Transverse colon (tissue), 4 donors: ENCODE data around the gene PRG3. TPM values are rescaled to one million over a fixed set of nuclear protein-coding genes. Genes with fewer than 3 reads are reported as not detected.

Experiments used
- DNase-seq: peaks from one replicate; pipeline ENCODE4 v3.0.0-alpha.2; 2019
- H3K27ac ChIP-seq, 4 donors: fragments of 200-600 bp; sonication (generic); 2 replicates each; pipeline ENCODE4 v1.5.1; 2016 to 2018; ENCODE audit warnings: inconsistent platforms in 4 of 4
- H3K27me3 ChIP-seq: fragments of 200-600 bp; sonication (generic); 2 replicates; pipeline ENCODE4 v1.5.1; 2017; ENCODE audit warnings: inconsistent platforms
- H3K36me3 ChIP-seq, 4 donors: fragments of 200-600 bp; sonication (generic); 2 replicates each; pipeline ENCODE4 v1.5.1; 2017 to 2019; ENCODE audit warnings: inconsistent platforms in 4 of 4
- H3K4me1 ChIP-seq, 4 donors: fragments of 200-600 bp; sonication (generic); 2 replicates each; pipeline ENCODE4 v1.5.1; 2017 to 2020; ENCODE audit warnings: inconsistent platforms in 4 of 4
- H3K4me3 ChIP-seq, 4 donors: fragments of 200-600 bp; sonication (generic); 1 replicate in 1 of 4; 2 replicates in 3 of 4; pipeline versions ENCODE4 v1.5.1 to v1.6.1; 2017 to 2019; ENCODE audit warnings: inconsistent platforms in 4 of 4
- H3K9me3 ChIP-seq, 2 donors: fragments of 200-600 bp; sonication (generic); 2 replicates each; pipeline ENCODE4 v1.5.1; 2017 to 2019; ENCODE audit warnings: inconsistent platforms in 2 of 2
- CTCF ChIP-seq, 5 experiments: fragments of 200-600 bp in 3 of 5; fragments of 450-650 bp in 2 of 5; sonication (generic) in 3 of 5; IDR thresholded peaks; 1 replicate in 2 of 5; 2 replicates in 3 of 5; pipeline ENCODE4 v1.5.1; 2016 to 2017; ENCODE audit warnings: antibody characterized with exemption in 5 of 5, inconsistent platforms in 3 of 5, mild to moderate bottlenecking in 2 of 5, moderate library complexity in 1 of 5
- EP300 ChIP-seq: sonication (generic); formaldehyde crosslinking; IDR thresholded peaks from one replicate; pipeline ENCODE4 v1.6.1; 2017; ENCODE audit warnings: antibody characterized with exemption, low read depth
- POLR2A ChIP-seq: fragments of 450-650 bp; IDR thresholded peaks from one replicate; pipeline ENCODE4 v1.6.1; 2016; ENCODE audit warnings: antibody characterized with exemption, mild to moderate bottlenecking, moderate library complexity
- POLR2AphosphoS5 ChIP-seq, 3 donors: sonication (generic); formaldehyde crosslinking; IDR thresholded peaks; one replicate each; pipeline ENCODE4 v1.6.1; 2016; ENCODE audit warnings: antibody characterized with exemption in 3 of 3
- WGBS, 2 donors: methylation state at CpG; one replicate each; pipeline ENCODE4 v1.1.5; 2018; ENCODE audit warnings: low coverage in 1 of 2; 5-methylcytosine and 5-hydroxymethylcytosine counted together
- in situ Hi-C, 4 donors: fragments of 200-750 bp; cut with MboI; loops; one replicate each; pipeline versions ENCODE4 v1.15.0 to v1.15.1; 2017; ENCODE audit warnings: low sequenced_read_pairs in 3 of 4, low pct_ligation_motif_present in 1 of 4, low pct_unique_long_range_greater_than_20kb in 1 of 4
- intact Hi-C: fragments of 100-400 bp; cut with DNase I; formaldehyde crosslinking; loops from one replicate; pipeline ENCODE4 v1.15.1; 2023; ENCODE audit warnings: low total_unique reads
- total RNA-seq, 4 donors: library from RNA; depleted of rRNA; stranded (reverse); fragments of >200 nt; gene quantifications; one replicate each; pipeline ENCODE4 v1.1.0, GENCODE V29; 2016

PRG3 gene
- total RNA-seq, 4 donors from 2014 or later: not detected

GRCh38 chr11:57387289-57388030 is 6.5 kb upstream of the PRG3 start:
- in situ Hi-C loops: no loop called here
- Histone ChIP-seq H3K4me1 (no peaks in the 10 kb centered on the region), H3K36me3 (no peaks in the 10 kb centered on the region), H3K9me3 (no peaks in the 10 kb centered on the region), H3K27ac (no peak overlapping the region), H3K27me3 (no peaks in the 10 kb centered on the region), H3K4me3 (no peak overlapping the region)
- WGBS, 2 donors: 71 to 93% methylated on average over 3 to 16 of the region's 16 CpGs
- no peak for TF ChIP-seq POLR2AphosphoS5 (IDR thresholded peaks at IDR 0.05)
- no peak for TF ChIP-seq POLR2A
- no peak for TF ChIP-seq EP300
- TF ChIP-seq CTCF (IDR thresholded peaks at IDR 0.05): no peak
- no peak for DNase-seq
- intact Hi-C loops: no loop called here

- no peak for TF ChIP-seq POLR2A
- TF ChIP-seq CTCF (IDR thresholded peaks at IDR 0.05): no peak
- TF ChIP-seq POLR2AphosphoS5 (IDR thresholded peaks at IDR 0.05): no peak
- TF ChIP-seq EP300: no peak
- intact Hi-C loops: no loop called here
- in situ Hi-C loops: no loop called here
- H3K27me3 ChIP-seq: no peaks in the 10 kb centered on the region
- no peak overlapping the region for H3K27ac ChIP-seq
- H3K4me3 ChIP-seq: no peak overlapping the region
- no peaks in the 10 kb centered on the region for H3K9me3 ChIP-seq
- no peak for DNase-seq
- H3K4me1 ChIP-seq: no peaks in the 10 kb centered on the region
- 80 to 81% methylated on average over 3 to 5 of the region's 5 CpGs for WGBS, 2 donors
- no peaks in the 10 kb centered on the region for H3K36me3 ChIP-seq
Measured at GRCh38 chr11:57386178-57386940, 5.4 kb upstream of the PRG3 start.

GRCh38 chr11:57379732-57380131 is 1.2 kb downstream of the PRG3 start:
- Histone ChIP-seq H3K4me3 (no peak overlapping the region), H3K9me3 (no peaks in the 10 kb centered on the region), H3K36me3 (no peaks in the 10 kb centered on the region), H3K27me3 (no peaks in the 10 kb centered on the region), H3K4me1 (no peaks in the 10 kb centered on the region), H3K27ac (no peak overlapping the region)
- in situ Hi-C loops: no loop called here
- intact Hi-C loops: no loop called here
- no peak for DNase-seq
- TF ChIP-seq POLR2A (no peak), POLR2AphosphoS5 (IDR thresholded peaks at IDR 0.05) (no peak), CTCF (IDR thresholded peaks at IDR 0.05) (no peak), EP300 (no peak)
- WGBS, 2 donors: 35% methylated on average over 10 of the region's 10 CpGs; no CpG with 5 or more reads in 1 of the 2 donors

GRCh38 chr11:57378186-57378585 is 2.8 kb downstream of the PRG3 start:
- intact Hi-C loops (no loop called here), in situ Hi-C loops (no loop called here)
- no peak overlapping the region for H3K4me3 ChIP-seq
- no peaks in the 10 kb centered on the region for H3K27me3 ChIP-seq
- no peak overlapping the region for H3K27ac ChIP-seq
- H3K4me1 ChIP-seq: no peaks in the 10 kb centered on the region
- no peaks in the 10 kb centered on the region for H3K36me3 ChIP-seq
- DNase-seq: no peak
- no peaks in the 10 kb centered on the region for H3K9me3 ChIP-seq
- TF ChIP-seq POLR2A: no peak
- TF ChIP-seq POLR2AphosphoS5 (IDR thresholded peaks at IDR 0.05): no peak
- no peak for TF ChIP-seq EP300
- no peak for TF ChIP-seq CTCF (IDR thresholded peaks at IDR 0.05)
